Dedifferentiated amniotic fluid mesenchymal stem cell (primary cell): Measurements from ENCODE around the gene PDC.
"Not testable (repeated sequence)": the region's sequence is repeated elsewhere in the genome, so short reads cannot be mapped to it uniquely, and the experiment has no call there.

ENCODE experiments used
- DNase-seq: peaks from one replicate; pipeline ENCODE4 v3.0.0-alpha.2; 2016; ENCODE audit errors: extremely low spot score

The PDC gene

DNA sequence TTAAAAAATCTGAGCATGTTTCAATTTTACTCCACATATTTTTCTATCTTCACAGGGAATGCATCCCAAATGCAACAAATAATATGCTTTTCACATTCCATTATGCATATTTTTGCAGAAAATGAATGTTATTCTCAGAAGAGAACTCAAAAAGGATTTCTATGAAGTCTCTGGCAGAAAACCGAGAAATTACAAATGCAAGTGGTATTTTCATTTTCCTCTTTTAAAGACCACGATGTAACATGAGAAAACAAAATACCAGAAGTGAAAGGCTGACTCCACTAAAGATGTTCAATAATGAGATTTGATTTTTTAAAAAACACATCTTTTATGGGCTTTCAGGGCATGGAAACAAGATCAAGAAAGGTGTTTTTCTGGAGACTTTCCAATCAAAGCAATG lies 5.0 kb upstream of the PDC start:
- peak; percentile 63 for DNase-seq

DNA sequence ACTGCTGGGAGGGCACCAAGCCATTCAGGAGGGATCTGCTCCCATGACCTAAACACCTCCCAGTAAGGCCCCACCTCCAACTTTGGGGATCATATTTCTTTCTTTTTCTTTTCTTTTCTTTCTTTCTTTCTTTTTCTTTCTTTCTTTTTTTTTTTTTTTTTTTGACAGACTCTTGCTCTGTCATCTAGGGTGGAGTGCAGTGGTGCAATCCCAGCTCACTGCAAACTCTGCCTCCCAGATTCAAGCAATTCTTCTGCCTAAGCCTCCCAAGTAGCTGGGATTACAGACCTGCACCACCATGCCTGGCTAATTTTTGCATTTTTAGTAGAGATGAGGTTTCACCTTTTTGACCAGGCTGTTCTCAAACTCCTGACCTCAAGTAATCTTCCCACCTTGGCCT lies 4.6 kb upstream of the PDC start:
- DNase-seq, result not testable (repeated sequence)

DNA sequence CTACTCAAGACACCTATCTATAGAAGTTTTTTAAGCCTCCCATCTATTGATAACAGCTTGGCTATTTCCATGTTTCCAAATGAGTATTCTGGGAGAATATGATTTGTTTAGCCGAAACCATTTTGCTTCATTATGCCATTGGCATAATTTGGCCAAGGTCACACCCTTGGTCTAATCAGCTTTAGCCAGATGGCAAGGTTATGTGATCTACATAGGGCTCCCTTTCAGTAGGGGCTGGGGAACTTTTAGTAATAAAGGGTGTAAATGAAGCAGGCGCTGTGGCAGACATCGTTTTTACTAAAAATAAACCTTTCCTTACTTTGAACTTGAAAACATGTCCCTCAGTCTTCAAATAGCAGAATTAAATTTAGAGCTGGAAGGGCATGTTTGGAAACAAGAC lies 3.0 kb upstream of the PDC start:
- DNase-seq, result no peak

DNA sequence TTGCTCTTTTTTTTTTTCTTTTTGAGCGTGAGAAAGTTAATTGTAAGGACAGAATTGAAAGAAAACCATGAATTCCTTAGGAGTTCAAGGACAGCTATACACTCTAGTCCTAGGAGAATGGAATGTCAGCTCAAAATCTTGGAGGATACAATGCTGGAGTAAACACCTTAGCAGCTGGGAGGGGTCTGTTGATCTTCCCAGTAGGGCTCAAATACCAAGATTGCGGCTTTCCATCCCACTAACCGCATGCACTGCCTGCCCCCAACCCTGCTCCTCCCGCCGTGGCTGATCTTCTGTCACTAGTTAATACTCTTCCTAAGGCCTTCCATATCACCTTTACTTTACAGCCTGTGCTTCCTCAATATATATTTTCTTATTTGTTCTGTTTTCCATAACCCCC lies 2.6 kb upstream of the PDC start:
- DNase-seq, result no peak

DNA sequence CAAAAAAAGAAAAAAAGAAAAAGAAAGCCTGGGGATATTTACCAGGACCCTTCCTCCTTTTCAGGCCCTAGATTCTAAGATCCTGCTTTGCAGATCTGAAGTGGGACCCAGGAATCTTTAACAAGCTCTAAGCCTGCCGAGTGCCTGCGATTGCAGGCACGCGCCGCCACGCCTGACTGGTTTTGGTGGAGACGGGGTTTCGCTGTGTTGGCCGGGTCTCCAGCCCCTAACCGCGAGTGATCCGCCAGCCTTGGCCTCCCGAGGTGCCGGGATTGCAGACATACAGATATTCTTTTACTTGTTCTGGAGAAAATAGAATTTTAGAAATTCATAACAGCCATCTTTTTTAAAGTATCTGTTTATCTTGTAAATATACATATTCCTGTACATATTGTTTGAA lies 1.8 kb downstream of the PDC start:
- DNase-seq, result not testable (repeated sequence)

DNA sequence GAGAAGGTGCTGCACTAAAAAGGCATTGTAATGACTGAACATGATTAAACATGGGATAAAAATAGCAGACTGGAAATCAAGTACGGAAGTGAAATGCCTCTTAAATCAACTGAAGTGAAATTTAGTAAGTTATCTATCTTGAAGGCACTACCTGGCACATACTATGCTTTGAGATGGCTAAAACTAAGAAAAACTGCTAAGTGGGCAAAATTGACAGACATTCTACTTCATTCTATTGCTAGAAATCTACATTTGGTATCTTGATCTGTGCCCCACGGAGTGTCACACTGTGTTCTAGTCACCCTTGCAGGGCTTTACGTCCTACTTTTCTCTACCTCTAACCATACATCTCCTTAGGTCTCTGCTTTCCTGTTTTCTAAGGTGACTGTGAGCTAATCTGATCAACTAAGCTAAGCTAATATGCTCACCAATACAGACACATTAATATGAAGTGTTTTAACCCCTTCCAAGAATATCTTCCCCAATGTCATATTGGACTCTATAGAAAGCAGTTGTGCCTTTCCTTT lies 4.1 kb downstream of the PDC start:
- DNase-seq, result no peak

DNA sequence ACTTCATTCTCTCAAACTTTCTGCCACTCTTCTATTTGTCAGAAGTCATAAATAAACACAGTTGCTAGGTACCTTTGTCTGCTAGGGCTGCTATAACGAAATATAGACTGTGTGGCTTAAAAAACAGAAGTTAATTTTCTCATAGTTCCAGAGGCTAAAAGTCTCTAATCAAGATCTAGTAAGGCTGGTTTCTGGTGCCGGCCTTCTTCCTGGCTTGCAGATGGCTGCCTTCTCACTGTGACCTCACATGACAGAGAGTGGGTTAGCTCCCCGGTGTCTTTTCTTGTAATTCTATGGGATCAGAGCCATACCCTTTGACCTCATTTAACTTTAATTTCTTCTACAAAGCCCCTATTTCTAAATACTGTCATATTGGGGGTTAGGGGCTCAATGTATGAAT lies 5.9 kb downstream of the PDC start:
- no peak for DNase-seq

DNA sequence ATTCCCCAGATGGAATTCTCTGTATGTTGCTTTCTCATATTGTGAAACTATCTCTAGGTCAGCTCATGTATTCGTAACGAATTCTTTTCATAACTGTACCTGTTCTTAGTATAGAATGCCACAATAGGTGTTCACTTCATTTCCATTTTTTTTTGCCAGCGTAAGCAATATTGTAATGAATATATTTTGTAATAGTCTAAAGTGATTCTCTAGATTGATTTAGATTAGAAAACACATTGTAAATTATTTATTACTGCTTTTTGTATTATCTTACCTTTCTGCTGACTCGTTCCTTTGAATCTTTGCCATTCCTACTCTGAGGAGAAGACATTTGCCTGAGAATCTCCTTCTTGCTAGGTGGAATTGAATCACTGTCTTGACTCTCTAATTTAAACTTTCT lies 14.8 kb downstream of the PDC start:
- DNase-seq, result no peak

DNA sequence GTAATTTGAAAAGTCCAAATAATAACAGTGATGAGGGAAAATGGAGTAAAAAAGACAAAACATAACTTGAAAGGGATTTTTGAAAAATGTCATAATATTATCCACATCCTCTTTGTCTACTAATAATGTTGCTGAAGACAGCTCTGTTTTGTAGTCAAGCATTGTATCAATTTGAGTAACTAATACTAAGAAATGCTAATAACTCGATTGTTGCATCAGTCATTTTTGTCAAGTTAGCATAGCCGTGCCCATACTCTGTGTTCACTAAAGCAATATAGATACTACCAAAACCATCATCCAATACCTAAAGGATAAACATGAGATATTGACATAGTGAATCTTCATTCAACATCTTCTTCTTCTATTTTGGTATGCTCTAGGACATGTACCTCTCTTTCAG lies 17.3 kb downstream of the PDC start:
- no peak for DNase-seq

DNA sequence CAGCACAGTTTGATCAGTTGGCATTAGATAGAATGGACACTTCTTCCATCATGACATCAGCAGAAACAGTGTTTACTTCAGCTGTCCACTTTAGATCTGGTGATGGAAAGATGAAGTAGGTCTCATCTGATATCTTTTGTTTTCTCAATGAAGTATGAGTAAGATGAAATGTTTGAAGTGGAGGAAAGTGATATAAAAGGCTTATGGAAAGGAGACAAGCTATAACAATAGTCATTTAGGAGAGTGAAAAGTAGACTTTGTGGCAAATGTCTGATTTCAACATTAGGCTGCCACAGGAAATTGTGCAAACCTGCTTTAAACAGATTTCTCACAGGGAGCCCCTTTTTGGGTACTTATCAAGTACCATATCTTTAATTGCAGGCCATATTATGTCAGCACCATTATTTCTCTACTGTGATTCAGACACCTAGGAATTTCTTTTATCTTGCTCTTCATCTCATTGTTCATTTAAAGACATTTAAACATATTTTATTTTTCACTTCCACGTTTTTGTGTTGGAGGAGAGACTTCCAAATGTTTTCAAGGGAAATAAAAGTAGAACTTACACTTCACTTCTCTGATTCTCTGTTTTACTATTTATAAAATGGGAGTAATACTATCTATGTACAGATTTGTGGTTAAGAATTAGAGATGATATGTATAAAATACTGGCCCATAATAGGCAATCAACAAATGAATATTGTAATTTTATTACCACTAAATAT lies 18.1 kb downstream of the PDC start:
- no peak for DNase-seq

DNA sequence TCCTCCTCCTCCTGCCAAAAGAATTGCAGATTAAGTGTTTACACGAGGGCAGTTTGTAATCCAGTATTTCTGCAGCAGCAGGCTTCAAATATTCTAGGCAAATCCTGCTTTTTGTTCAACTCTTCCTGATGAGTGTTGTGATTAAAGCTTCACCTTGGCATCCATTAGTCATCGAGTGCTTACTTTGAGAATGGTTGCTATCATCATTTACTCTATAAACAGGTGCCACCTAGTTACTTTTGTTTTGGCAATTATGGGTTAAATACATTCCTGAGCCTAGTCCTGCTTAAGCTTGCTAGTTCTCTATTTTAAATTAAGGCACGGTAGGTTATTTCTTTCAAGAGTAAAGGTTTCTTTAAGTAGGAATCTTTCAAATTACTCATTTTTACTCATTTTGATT lies 20.3 kb downstream of the PDC start:
- DNase-seq, result no peak

DNA sequence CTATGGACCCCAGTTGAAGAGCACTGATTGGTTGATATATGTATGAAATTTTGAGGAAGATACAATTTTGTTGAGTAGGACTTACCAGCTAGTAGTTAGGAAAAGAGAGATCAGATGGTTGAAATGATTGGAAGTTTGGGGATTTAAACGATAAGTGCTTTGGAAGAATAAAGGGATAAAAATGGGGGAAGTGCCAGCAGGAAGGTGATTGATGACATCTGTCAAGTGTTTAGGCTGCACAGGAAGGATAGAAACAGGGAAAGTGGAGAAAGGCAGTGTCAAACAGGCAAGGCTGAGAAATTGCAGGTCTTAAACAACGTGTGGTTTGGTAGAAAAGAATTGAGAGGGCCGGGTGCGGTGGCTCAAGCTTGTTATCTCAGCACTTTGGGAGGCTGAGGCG lies 22.3 kb downstream of the PDC start:
- DNase-seq, result no peak

DNA sequence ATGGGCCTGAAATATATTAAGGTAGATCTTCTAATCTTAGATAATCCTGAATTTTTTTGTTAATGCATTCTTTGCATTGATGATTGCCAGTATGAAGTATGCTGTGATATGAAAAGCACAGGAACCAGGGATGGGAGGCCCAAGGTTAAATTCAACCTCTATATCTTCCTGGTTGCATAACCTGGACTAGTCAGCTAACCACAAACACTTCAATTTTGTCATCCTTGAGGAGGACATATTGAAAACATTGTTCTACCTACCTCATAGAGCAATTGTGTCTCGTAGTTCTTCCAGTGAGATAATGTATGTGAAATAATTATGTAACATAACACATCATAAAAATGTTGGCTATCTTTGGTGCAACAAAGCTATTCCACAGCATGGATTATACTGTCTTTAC lies 25.6 kb downstream of the PDC start:
- no peak for DNase-seq

DNA sequence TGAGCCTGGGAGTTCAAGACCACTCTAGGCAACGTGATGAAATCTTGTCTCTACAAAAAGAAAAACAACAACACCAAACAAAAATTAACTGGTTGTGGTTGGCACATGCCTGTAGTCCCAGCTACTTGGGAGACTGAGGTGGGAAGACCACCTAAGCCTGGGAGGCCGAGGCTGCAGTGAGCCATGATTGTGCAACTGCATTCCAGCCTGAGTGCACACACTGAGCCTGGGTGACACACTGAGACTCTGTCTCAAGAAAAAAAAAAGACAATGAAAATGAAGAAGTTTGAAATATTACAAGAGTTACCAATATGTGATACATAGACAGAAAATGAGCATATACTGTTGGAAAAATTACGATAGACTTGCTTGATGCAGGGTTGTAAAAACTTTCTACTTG lies 31.9 kb downstream of the PDC start:
- no peak for DNase-seq

DNA sequence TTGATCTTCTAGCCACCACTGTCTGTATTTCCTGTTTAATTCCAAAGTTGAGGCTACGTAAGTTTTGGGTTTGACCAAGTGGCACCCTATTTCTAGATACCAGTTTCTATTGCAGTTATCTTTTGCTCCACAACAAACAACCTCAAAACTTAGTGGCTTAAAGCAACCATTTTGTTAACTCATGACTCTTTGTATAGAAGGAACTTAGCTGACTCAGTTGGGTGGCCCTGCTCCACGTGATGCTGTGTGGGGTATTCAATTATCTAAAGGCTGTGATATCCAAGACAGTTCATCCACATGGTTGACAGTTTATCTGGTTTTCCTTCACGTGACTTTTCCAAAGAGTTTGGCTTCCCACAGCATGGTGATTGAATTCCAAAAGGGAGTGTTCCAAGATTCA lies 34.8 kb downstream of the PDC start:
- DNase-seq, result no peak

DNA sequence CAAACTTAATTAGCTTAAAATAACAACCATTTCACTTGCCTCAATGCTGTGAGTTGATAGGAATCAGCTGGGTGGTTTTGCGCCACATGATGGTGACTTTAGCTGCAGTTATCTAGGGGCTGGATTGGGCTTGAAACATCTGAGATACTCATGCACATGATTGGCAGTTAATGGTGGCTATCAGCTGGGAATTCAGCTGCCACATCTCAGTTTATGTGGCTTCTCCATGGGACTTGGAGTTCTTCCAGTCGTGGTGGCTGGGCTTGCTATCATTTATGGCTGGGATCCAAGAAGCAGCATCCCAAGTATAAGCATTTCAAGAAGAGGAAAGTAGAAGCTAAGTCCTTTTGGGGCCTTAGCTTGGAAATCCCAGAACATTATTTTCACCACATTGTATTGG lies 36.4 kb downstream of the PDC start:
- DNase-seq, result no peak

DNA sequence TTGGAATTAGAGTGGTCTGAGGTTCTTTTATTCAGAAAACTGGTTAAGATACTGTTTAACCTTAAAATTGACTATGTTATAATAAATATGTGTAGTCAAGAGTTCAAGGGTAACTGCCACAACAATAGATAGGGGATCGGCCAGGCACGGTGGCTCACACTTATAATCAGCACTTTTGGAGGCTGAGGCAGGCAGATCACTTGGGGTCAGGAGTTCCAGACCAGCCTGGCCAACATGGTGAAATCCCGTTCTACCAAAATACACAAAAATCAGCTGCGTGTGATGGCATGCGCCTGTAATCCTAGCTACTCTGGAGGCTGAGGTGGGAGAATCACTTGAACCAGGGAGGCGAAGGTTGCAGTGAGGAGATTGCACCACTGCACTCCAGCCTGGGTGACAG lies 39.5 kb downstream of the PDC start:
- no peak for DNase-seq

DNA sequence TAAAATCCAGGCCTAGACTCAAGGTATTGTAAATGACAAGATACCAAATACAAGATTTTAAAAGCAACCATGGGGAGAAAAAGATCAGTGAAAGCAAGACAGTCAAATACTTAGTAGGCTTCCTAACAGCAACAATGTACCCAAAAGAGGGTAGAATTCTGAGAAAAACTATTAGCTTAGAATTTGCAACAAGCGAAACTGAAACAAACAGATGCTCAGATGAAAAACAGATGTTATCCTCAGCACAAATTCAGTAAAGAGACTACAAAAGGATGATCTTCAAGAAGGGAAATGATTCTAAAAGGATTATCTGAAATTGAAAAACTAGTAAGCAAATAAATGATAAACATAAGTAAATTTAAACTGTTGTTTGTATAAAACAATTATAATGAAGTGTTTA lies 40.0 kb downstream of the PDC start:
- peak; percentile 25 for DNase-seq

DNA sequence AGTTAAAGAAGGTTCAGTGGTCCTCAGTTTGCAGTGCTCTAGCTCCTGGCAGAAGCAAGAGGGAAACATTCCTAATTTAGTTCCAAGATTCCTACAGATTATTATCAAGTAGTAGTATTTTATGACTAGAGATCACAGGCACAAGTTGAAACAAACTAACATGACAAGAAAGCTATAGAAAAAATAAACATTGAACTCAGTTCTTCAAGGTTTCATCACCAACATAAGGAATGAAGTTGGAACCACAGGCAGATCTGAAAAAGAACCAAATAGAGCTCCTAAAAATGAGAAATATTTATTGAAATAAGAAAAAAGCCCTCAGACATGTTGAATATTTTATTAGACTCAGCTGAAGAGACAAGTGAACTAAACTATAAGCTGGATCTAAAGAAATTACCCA lies 40.6 kb downstream of the PDC start:
- DNase-seq, result no peak

DNA sequence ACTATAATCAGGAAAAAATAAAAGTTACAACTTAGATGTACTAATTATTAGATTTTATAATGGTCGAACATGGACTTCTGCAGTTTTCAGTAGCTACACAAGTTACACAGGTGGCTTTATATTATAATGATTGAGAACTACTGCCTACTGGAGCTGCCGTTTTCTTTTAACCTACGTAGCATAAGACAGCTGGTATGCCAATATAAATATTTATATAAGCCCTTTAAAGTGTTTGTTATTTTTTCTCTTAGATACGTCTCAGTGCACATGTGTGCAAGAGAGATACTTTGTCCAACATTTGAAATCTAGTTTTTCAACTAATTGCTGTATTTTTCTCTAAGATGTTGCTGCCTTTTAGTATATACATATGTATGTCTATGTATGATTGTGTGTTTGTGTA lies 42.4 kb downstream of the PDC start:
- DNase-seq, result no peak

DNA sequence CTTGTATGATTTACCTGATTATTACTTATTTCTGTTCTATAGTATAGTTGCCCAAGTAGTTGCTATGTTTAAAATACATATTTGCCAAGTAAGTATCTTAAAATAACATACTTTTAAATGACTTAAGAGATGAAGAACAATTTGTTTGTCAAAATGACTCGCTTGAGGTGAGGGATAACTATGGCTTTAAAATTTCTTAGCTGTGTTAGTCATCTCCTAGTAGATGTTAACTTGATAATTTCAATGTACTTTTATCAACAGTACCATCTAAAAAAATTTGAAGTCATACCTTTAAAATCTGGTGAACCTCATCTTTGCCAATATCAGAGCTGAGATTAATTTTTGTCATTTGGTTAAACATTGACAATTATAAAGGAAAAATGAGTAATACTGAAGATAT lies 47.6 kb downstream of the PDC start:
- no peak for DNase-seq

DNA sequence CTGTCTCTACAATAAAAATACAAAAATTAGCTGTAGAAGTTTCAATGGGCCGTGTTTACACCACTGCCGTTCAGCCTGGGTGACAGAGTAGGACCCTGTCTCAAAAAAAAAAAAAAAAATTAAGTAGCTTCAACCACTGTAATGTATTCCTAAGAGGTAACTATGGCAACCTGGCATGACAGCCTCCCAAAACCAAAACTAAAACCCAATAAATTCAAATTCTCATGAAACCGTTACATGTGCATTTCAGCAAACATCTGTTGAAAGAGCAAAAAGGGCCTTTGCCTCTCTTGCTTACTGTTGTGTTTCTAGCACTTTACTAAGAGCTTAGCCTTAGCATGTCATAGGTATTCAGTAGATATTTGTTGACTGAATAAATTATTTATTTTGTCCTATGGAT lies 51.8 kb downstream of the PDC start:
- no peak for DNase-seq

DNA sequence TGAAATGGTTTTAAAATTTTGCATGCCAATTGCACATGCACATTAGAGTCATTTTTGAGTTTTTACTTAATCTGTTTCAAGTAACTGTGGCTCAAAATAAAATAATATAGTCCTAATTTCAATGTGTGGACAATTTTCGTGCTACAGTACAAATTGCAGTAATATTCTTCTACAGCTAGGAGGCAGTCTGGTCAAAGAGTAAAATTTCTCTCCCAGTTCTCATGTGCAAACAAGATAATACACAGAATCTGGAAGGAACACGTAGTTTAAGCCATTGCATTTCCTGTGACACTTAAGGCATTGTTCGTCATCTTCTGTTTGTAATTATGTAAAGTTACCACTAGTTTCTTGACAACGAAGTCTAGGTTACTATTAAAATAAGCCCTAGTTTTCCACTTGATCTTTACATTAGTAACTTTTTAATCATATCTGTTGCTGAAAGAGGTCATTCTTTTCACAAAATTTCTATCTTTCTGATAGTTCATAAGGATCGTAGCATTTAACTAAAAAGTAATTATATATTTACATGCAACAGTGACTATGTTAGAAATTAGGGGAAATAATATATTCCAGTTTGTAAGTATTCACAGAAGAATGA lies 56.4 kb downstream of the PDC start:
- peak; percentile 58 for DNase-seq

DNA sequence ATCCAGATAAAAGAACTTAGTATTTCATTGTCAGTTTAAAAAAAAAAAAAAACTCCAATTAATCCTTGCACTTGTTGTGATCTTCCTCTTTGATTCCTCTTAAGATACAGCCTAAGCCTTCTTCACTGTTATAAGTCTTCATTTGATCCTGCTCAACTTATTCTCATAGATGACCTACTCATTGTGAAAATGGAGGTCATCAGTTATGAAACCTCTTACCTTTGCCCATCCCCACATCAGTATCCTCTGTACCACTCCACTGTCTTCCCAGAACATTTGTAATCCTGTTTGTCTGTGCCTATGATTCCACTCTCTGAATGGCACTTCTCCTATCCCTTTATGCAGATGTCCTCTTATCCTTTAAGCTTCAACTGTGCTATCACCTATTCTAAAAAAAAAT lies 57.3 kb downstream of the PDC start:
- no peak for DNase-seq
